ENCODE data around the gene KCNH6. TPM values are rescaled to one million over a fixed set of nuclear protein-coding genes. Genes with fewer than 3 reads are reported as not detected.

KCNH6 gene
- total and polyA plus RNA-seq, 9 of the 15 experiments (the other 6 are each of a cell fraction or from before 2014, with no cell fraction given), result not detected

GRCh38 chr17:63579633-63580032 is 56.5 kb downstream of the KCNH6 start (continued):
- TF ChIP-seq SETDB1 (IDR thresholded peaks at IDR 0.05; ENCODE audit: low read length), result no peak
- TF ChIP-seq E4F1 (CRISPR knock-in tag; IDR thresholded peaks at IDR 0.05; ENCODE audit: borderline replicate concordance), result no peak

GRCh38 chr17:63587770-63588169 is 64.6 kb downstream of the KCNH6 start:
- FAIRE-seq (no peak), ATAC-seq (no peak), DNase-seq (ENCODE audit: extremely low read depth in 1 of 4, low spot score in 3 of 4) (no peak)
- intact Hi-C loops (cut with micrococcal nuclease) (no loop called here), in situ Hi-C loops (cut with MboI) (no loop called here)
- Histone ChIP-seq H3K36me3 (ENCODE audit: control insufficient read depth, insufficient read depth, low read length) (peaks cover 82% of the 10 kb centered on the region), H3K27ac (ENCODE audit: extremely low read depth, low read depth, low read length) (no peak overlapping the region), H3K4me1 (replicated peaks in 1 of 2; ENCODE audit: control insufficient read depth in 2 of 2, insufficient read depth in 2 of 2, low read length in 2 of 2) (no peaks in the 10 kb centered on the region), H3K27me3 (ENCODE audit: control insufficient read depth in 2 of 2, insufficient read depth in 2 of 2, low read length in 2 of 2) (no peaks in the 10 kb centered on the region), H3K79me2 (ENCODE audit: control insufficient read depth, insufficient read depth, low read length) (no peaks in the 10 kb centered on the region), H3K4me3 (no peak overlapping the region), H3K4me2 (ENCODE audit: insufficient read depth, low read length) (no peak overlapping the region), H3K9ac (ENCODE audit: insufficient read depth in 1 of 2, low read depth in 2 of 2, low read length in 2 of 2) (no peak overlapping the region), H4K20me1 (replicated peaks; ENCODE audit: control insufficient read depth, insufficient read depth, low read length) (peaks cover 8% of the 10 kb centered on the region; the same call in 1 of the 2 replicates), H2AFZ (ENCODE audit: low read depth, low read length) (no peak overlapping the region), H3K9me1 (ENCODE audit: control insufficient read depth, insufficient read depth, low read length) (no peaks in the 10 kb centered on the region), H3K9me3 (replicated peaks; ENCODE audit: control insufficient read depth, insufficient read depth, low read depth, low read length) (no peaks in the 10 kb centered on the region)
- POLR2A ChIA-PET, result interaction anchor here (1.4 kb wide), 1 partner anchor 14 kb away, joined by 5 read pairs; the partner anchor contains the start of gene TACO1
- no peak for TF ChIP-seq ZEB2 (IDR thresholded peaks at IDR 0.05)
- no peak for TF ChIP-seq ZNF23 (CRISPR knock-in tag; IDR thresholded peaks at IDR 0.05)
- no peak for TF ChIP-seq ARID4B (CRISPR knock-in tag; IDR thresholded peaks at IDR 0.05)
- no TSS peak for BruUV-seq (replicated peaks)
- CTCF ChIA-PET (ENCODE audit: low intra/inter-chr PET ratio), result no interaction called here
- WGBS (ENCODE audit: insufficient coverage, low coverage, missing lambda C conversion rate), result 98% methylated on average over 5 of the region's 5 CpGs
